B cell (primary cell): ENCODE results near the gene CEP164.

Experiments used
- CTCF ChIP-seq: fragments of 200-600 bp; IDR thresholded peaks from one replicate; pipeline ENCODE4 v1.8.0; 2022; ENCODE audit warnings: antibody characterized with exemption, mild to moderate bottlenecking
- EZH2 ChIP-seq: IDR thresholded peaks from 2 replicates; pipeline ENCODE4 v1.6.1; 2012; ENCODE audit warnings: borderline replicate concordance, low read depth, mild to moderate bottlenecking, moderate library complexity, low read length; ENCODE audit not compliant: insufficient read depth, poor library complexity, severe bottlenecking

GRCh38 chr11:117456027-117456720 lies 128.5 kb downstream of the CEP164 start:
- no peak for TF ChIP-seq CTCF
- no peak for TF ChIP-seq EZH2
